Measurements from ENCODE around the gene MEF2B. TPM values are rescaled to one million over a fixed set of nuclear protein-coding genes. Genes with fewer than 3 reads are reported as not detected.

MEF2B gene
- total and polyA plus RNA-seq, 2 donors (not counting 3 experiments of a cell fraction or from before 2014, with no cell fraction given), result 0.52 to 1.2 TPM

GRCh38 chr19:19134687-19135158 is 35.3 kb downstream of the MEF2B start:
- BruUV-seq (replicated peaks), result no TSS peak
- H3K4me2 ChIP-seq (ENCODE audit: insufficient read depth, low read length), result no peak overlapping the region
- no peaks in the 10 kb centered on the region for H3K36me3 ChIP-seq (ENCODE audit: control insufficient read depth in 2 of 2, extremely low read depth in 1 of 2, insufficient read depth in 2 of 2, low read length in 2 of 2)
- no peak overlapping the region for H2AFZ ChIP-seq (ENCODE audit: low read depth, low read length)
- no peaks in the 10 kb centered on the region for H3K79me2 ChIP-seq (ENCODE audit: control insufficient read depth, insufficient read depth, low read length)
- H3K4me3 ChIP-seq (replicated peaks in 1 of 3; ENCODE audit: insufficient read depth in 1 of 3, low read depth in 1 of 3, low read length in 3 of 3), result no peak overlapping the region
- no peaks in the 10 kb centered on the region for H3K9me3 ChIP-seq (replicated peaks; ENCODE audit: control insufficient read depth, insufficient read depth, low read length)
- H3K9me1 ChIP-seq (replicated peaks; ENCODE audit: control insufficient read depth, extremely low read depth, insufficient read depth, low read length), result no peaks in the 10 kb centered on the region
- H3K4me1 ChIP-seq (ENCODE audit: control insufficient read depth, extremely low read depth, insufficient read depth, low read length), result peaks cover 8% of the 10 kb centered on the region
- DNase-seq (ENCODE audit: low read depth, low spot score), result no peak
- no peaks in the 10 kb centered on the region for H3K27me3 ChIP-seq (ENCODE audit: control insufficient read depth in 2 of 2, insufficient read depth in 2 of 2, low read length in 2 of 2)
- ChIA-PET CTCF (interaction anchor here (0.7 kb wide), 1 partner anchor 11 kb away, joined by 3 read pairs; no protein-coding TSS in a partner anchor), POLR2A (no interaction called here)
- H3K27ac ChIP-seq (ENCODE audit: insufficient read depth, low read depth, low read length), result no peak overlapping the region
- no peak for FAIRE-seq
- no peak overlapping the region for H3K9ac ChIP-seq (replicated peaks; ENCODE audit: extremely low read depth, insufficient read depth, low read length)
- dilution Hi-C loops (cut with MboI; ENCODE audit: extremely low pct_ligation_motif_present, low sequenced_read_pairs) (no loop called here), intact Hi-C loops (cut with micrococcal nuclease) (no loop called here)
- TF ChIP-seq CTCF (IDR thresholded peaks at IDR 0.05; ENCODE audit: extremely low read depth in 1 of 2, insufficient read depth in 1 of 2, low read depth in 1 of 2, low read length in 2 of 2) (no peak), POLR2AphosphoS5 (IDR thresholded peaks at IDR 0.05; ENCODE audit: insufficient read depth, low read depth, low read length) (no peak), GATA2 (IDR thresholded peaks at IDR 0.05; ENCODE audit: insufficient read depth, insufficient read length, low read depth, low read length) (no peak), FOS (IDR thresholded peaks at IDR 0.05; ENCODE audit: borderline replicate concordance, insufficient read depth, low read length) (no peak), EZH2 (IDR thresholded peaks at IDR 0.05; ENCODE audit: borderline replicate concordance, low read depth, low read length, severe bottlenecking) (no peak), JUN (IDR thresholded peaks at IDR 0.05; ENCODE audit: borderline replicate concordance, insufficient read depth, insufficient read length, low read depth) (no peak), POLR2A (IDR thresholded peaks at IDR 0.05; ENCODE audit: low read depth, low read length) (no peak), MYC (IDR thresholded peaks at IDR 0.05; ENCODE audit: low read depth, low read length) (no peak), MAX (IDR thresholded peaks at IDR 0.05; ENCODE audit: insufficient read depth, insufficient read length) (no peak)
- no peaks in the 10 kb centered on the region for H4K20me1 ChIP-seq (replicated peaks; ENCODE audit: control insufficient read depth, extremely low read depth, insufficient read depth, low read length)
